ENCODE measurements around the gene OR52E1. TPM values are rescaled to one million over a fixed set of nuclear protein-coding genes. Genes with fewer than 3 reads are reported as not detected.

The OR52E1 gene
- total RNA-seq, 1 donor from 2014 or later: not detected

DNA sequence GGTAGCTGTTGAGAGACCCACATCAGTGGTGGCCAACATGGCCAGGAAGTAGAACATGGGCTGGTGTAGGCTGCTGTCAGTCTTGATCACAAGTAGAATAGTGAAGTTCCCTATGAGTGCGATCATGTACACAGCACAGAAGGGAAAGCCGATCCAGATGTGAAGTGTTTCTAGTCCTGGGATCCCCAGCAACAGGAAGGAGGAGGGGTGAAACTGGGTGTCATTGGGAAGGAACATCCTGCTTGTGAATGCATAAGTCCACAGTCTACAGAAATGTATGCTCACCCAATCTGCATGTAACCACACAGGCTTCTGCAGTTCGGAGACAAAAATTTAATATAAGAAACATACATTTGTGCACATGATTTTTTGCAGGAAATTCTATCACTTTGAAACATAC is 10.0 kb upstream of the OR52E1 start, which contains the start of gene OR52E2:
TSS of gene OR52E2 (minus strand) at position 237 of the 400 bp plus-strand sequence. CDS start at position 237, 0 bp downstream.
- Mint-ChIP-seq H3K4me1 (ENCODE audit: unreplicated experiment) (no peaks in the 10 kb centered on the region), H3K36me3 (ENCODE audit: unreplicated experiment) (no peaks in the 10 kb centered on the region), H3K27me3 (ENCODE audit: unreplicated experiment) (peaks cover 7% of the 10 kb centered on the region), H3K9me3 (ENCODE audit: unreplicated experiment) (no peaks in the 10 kb centered on the region), H3K4me3 (ENCODE audit: unreplicated experiment) (no peak within 1 kb of the TSS), H3K27ac (ENCODE audit: unreplicated experiment) (no peak within 1 kb of the TSS)
- TF ChIP-seq, protein P1, sequence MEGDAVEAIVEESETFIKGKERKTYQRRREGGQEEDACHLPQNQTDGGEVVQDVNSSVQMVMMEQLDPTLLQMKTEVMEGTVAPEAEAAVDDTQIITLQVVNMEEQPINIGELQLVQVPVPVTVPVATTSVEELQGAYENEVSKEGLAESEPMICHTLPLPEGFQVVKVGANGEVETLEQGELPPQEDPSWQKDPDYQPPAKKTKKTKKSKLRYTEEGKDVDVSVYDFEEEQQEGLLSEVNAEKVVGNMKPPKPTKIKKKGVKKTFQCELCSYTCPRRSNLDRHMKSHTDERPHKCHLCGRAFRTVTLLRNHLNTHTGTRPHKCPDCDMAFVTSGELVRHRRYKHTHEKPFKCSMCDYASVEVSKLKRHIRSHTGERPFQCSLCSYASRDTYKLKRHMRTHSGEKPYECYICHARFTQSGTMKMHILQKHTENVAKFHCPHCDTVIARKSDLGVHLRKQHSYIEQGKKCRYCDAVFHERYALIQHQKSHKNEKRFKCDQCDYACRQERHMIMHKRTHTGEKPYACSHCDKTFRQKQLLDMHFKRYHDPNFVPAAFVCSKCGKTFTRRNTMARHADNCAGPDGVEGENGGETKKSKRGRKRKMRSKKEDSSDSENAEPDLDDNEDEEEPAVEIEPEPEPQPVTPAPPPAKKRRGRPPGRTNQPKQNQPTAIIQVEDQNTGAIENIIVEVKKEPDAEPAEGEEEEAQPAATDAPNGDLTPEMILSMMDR (IDR thresholded peaks at IDR 0.05): no peak
- no peak for DNase-seq (ENCODE audit: extremely low spot score, unreplicated experiment)

DNA sequence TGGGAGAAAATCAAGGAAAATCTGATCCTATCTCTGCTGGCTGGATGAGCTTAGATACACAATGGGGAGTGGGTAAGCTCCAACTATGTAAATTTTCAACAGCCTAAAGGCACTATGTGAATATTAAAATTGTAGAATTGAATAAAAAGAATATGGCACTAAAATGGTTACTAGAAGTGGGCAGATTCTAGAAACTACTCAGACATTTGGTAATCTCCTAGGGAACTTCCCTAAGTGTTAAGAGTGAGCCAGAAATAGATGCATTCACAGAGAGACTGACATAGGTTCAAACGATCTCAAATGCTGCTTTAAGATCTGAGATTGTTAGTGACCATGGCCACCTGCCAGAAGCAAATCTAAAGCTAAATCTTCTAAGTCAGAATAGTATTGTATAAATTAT is 4.3 kb upstream of the OR52E1 start:
- no peaks in the 10 kb centered on the region for H3K36me3 Mint-ChIP-seq (ENCODE audit: unreplicated experiment)
- peaks cover 2% of the 10 kb centered on the region for H3K27me3 Mint-ChIP-seq (ENCODE audit: unreplicated experiment)
- H3K4me1 Mint-ChIP-seq (ENCODE audit: unreplicated experiment): no peaks in the 10 kb centered on the region
- TF ChIP-seq, protein P1 (IDR thresholded peaks at IDR 0.05): no peak
- no peak for DNase-seq (ENCODE audit: extremely low spot score, unreplicated experiment)
- no peak overlapping the region for H3K4me3 Mint-ChIP-seq (ENCODE audit: unreplicated experiment)
- H3K27ac Mint-ChIP-seq (ENCODE audit: unreplicated experiment): no peak overlapping the region
- no peaks in the 10 kb centered on the region for H3K9me3 Mint-ChIP-seq (ENCODE audit: unreplicated experiment)

DNA sequence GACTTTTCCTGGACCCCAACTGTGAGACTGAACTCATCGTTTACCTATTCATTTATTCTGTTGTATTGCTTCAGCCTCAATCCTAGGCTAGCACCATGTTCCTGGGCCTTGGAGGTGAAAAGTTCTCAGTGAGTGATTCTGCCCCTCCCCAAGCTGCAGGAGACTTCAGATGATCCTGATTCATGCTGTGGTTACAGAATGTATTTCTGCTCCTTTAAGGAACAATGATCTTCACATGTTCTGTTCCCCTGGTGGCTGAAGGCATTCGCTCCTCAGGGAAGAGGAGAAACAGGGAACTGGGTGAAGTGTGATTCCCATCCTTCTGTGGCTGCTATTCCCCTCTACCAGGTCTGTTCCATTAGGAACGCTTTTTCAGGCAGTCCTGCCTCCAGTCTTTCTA is 2.4 kb downstream of the OR52E1 start:
- Mint-ChIP-seq H3K4me1 (ENCODE audit: unreplicated experiment) (no peaks in the 10 kb centered on the region), H3K9me3 (ENCODE audit: unreplicated experiment) (no peaks in the 10 kb centered on the region), H3K27me3 (ENCODE audit: unreplicated experiment) (no peaks in the 10 kb centered on the region), H3K36me3 (ENCODE audit: unreplicated experiment) (no peaks in the 10 kb centered on the region), H3K4me3 (ENCODE audit: unreplicated experiment) (no peak overlapping the region), H3K27ac (ENCODE audit: unreplicated experiment) (no peak overlapping the region)
- TF ChIP-seq, protein P1 (IDR thresholded peaks at IDR 0.05): no peak
- no peak for DNase-seq (ENCODE audit: extremely low spot score, unreplicated experiment)

DNA sequence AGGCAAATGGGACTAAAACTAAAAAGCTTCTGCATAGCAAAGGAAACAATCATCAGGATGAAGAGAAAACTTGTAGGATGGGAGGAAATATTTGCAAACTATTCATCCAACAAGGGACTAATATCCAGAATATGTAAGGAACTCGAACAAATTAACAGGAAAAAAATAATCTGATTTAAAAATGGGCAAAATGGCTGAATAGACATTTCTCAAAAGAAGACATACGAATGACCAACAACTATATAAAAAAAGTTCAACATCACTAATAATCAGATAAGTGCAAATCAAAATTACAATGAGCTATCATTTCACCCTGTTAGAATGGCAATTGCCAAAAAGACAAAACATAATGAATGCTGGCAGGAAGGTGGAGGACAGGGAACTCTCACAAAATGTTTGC is 12.0 kb downstream of the OR52E1 start:
- Mint-ChIP-seq H3K27ac (ENCODE audit: unreplicated experiment) (no peak overlapping the region), H3K4me3 (ENCODE audit: unreplicated experiment) (no peak overlapping the region), H3K27me3 (ENCODE audit: unreplicated experiment) (peaks cover 5% of the 10 kb centered on the region), H3K36me3 (ENCODE audit: unreplicated experiment) (no peaks in the 10 kb centered on the region), H3K4me1 (ENCODE audit: unreplicated experiment) (no peaks in the 10 kb centered on the region), H3K9me3 (ENCODE audit: unreplicated experiment) (no peaks in the 10 kb centered on the region)
- TF ChIP-seq, protein P1 (IDR thresholded peaks at IDR 0.05): no peak
- DNase-seq (ENCODE audit: extremely low spot score, unreplicated experiment): no peak

DNA sequence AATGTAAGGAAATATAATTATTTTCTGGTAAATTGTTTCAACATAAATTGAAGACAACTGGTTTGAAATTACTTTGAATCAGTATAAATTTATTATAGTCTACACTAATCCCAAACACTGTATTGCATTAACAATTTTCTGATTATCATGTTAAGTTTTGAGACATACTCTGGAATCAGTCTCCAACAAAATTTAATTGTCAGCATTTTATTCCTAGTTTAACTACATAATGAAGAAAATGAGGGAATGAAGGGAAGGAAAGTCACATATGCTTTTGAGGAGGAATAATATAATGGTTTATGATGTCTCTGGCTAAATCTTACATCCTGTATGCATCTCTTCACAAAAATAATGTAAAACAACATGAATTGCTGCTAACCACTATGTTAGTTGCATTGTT is 14.2 kb downstream of the OR52E1 start:
- DNase-seq (ENCODE audit: extremely low spot score, unreplicated experiment): no peak
- no peaks in the 10 kb centered on the region for H3K9me3 Mint-ChIP-seq (ENCODE audit: unreplicated experiment)
- TF ChIP-seq, protein P1 (IDR thresholded peaks at IDR 0.05): no peak
- peaks cover 5% of the 10 kb centered on the region for H3K27me3 Mint-ChIP-seq (ENCODE audit: unreplicated experiment)
- no peaks in the 10 kb centered on the region for H3K4me1 Mint-ChIP-seq (ENCODE audit: unreplicated experiment)
- no peaks in the 10 kb centered on the region for H3K36me3 Mint-ChIP-seq (ENCODE audit: unreplicated experiment)
- no peak overlapping the region for H3K4me3 Mint-ChIP-seq (ENCODE audit: unreplicated experiment)
- H3K27ac Mint-ChIP-seq (ENCODE audit: unreplicated experiment): no peak overlapping the region

Measured in osteocyte (in vitro differentiated cells).